Breast epithelium (tissue), 4 donors: Measurements from ENCODE around the gene DOCK10. TPM values are rescaled to one million over a fixed set of nuclear protein-coding genes. Genes with fewer than 3 reads are reported as not detected.

Experiments used
- DNase-seq, 2 donors: peaks; one replicate each; pipeline ENCODE4 v3.0.0-alpha.2; 2019; ENCODE audit warnings: low spot score in 2 of 2
- H3K27ac ChIP-seq, 2 donors: fragments of 200-600 bp; sonication (generic) in 1 of 2; one replicate each; pipeline ENCODE4 v1.5.1; 2016 to 2019; ENCODE audit warnings: mild to moderate bottlenecking in 1 of 2
- H3K27me3 ChIP-seq, 2 donors: fragments of 200-600 bp; sonication (generic) in 1 of 2; one replicate each; pipeline versions ENCODE4 v1.5.1 to v1.6.0; 2017 to 2019; ENCODE audit warnings: control low read depth in 1 of 2, mild to moderate bottlenecking in 1 of 2
- H3K36me3 ChIP-seq: fragments of 200-600 bp; one replicate; pipeline ENCODE4 v1.5.1; 2019
- H3K4me1 ChIP-seq, 2 donors: fragments of 200-600 bp; sonication (generic); one replicate each; pipeline ENCODE4 v1.5.1; 2016 to 2019; ENCODE audit warnings: control low read depth in 1 of 2
- H3K4me3 ChIP-seq, 3 donors: fragments of 200-600 bp; sonication (generic); 1 replicate in 2 of 3; 2 replicates in 1 of 3; pipeline ENCODE4 v1.5.1; 2016 to 2019; ENCODE audit warnings: mild to moderate bottlenecking in 3 of 3, moderate library complexity in 2 of 3
- H3K9me3 ChIP-seq, 2 donors: fragments of 200-600 bp; sonication (generic) in 1 of 2; one replicate each; pipeline ENCODE4 v1.5.1; 2016 to 2019; ENCODE audit warnings: control low read depth in 1 of 2
- POLR2A ChIP-seq: fragments of 450-650 bp; IDR thresholded peaks from one replicate; pipeline ENCODE4 v1.6.1; 2016; ENCODE audit warnings: antibody characterized with exemption, mild to moderate bottlenecking, moderate library complexity
- POLR2AphosphoS5 ChIP-seq, 3 donors: sonication (generic); formaldehyde crosslinking; IDR thresholded peaks; one replicate each; pipeline ENCODE4 v1.6.1; 2017; ENCODE audit warnings: antibody characterized with exemption in 3 of 3
- intact Hi-C: fragments of 100-400 bp; cut with DNase I; formaldehyde crosslinking; loops from one replicate; pipeline ENCODE4 v1.15.1; 2023; ENCODE audit warnings: low total_unique reads
- total RNA-seq, 3 donors: library from RNA; depleted of rRNA; stranded (reverse); fragments of >200 nt; gene quantifications; one replicate each; pipeline ENCODE4 v1.1.0, GENCODE V29; 2016
- TF ChIP-seq, protein P1 (sequence below), 3 donors: fragments of 450-650 bp; IDR thresholded peaks; one replicate each; pipeline ENCODE4 v1.5.1; 2016 to 2017; ENCODE audit warnings: antibody characterized with exemption in 3 of 3, mild to moderate bottlenecking in 3 of 3, moderate library complexity in 3 of 3

The DOCK10 gene
- total RNA-seq, 3 donors from 2014 or later = 13.8 to 23.9 (median 15.4) TPM

DNA sequence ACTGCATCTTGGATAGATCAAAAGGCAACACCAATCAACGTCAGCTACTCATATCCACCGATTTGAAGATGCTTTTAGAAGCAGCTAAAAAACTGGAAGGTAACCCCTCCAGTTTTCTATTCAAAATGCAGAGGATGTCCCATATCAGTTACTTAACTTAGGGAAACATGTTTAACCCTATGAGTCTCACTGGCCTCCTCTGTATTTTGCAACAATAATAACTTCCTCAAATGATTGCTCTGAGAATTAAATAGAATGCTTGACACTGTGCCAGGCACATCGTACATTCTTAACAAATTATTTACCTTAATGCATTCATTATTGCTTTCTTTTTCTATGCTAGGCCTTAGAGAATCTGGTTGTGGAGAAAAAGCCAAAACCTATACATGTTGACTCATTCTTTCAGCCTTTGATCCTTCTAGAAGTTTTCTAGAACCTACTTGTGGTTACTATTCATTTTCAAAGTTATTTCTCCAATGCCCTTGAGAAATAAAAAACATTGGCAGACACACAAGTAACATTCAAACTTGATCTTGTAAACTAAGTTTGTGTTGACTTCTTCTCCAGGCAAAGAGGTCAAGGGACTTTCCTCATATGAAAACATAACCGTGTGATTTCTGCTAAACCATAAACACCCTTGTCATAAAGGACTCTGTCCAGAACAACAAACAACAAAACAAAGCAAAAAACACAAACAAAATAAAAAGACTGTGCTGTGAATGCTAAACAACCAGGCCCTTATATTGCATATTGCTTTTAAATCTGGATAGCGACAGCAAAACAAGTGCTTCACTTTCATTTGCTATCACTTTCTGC, 4.6 kb downstream of the DOCK10 start:
- intact Hi-C loops = no loop called here
- H3K4me3 ChIP-seq = no peak overlapping the region
- no peaks in the 10 kb centered on the region for H3K27me3 ChIP-seq

DNA sequence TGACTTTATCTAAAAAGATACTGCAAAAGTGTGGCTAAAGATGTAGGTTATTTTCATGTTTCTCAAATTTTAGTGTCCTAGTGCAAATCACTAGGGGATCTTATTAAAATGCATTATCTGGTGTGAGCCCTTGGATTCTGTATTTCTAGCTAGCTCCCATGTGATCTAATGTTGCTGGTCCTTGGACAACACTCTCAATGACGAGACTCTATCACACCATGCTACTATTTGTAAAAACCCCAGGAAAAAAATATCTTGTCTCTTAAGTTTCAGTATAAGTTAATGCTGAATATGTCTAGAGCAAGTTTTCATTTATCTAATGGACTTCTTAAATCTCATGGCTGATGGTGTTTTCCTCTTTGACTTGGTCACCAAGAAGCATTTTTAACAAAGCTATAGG, 5.8 kb downstream of the DOCK10 start:
- DNase-seq = no peak
- Histone ChIP-seq H3K9me3 (no peaks in the 10 kb centered on the region), H3K36me3 (no peaks in the 10 kb centered on the region), H3K27ac (no peak overlapping the region), H3K4me3 (no peak overlapping the region), H3K27me3 (no peaks in the 10 kb centered on the region), H3K4me1 (no peaks in the 10 kb centered on the region)
- intact Hi-C loops = no loop called here
- TF ChIP-seq, protein P1, sequence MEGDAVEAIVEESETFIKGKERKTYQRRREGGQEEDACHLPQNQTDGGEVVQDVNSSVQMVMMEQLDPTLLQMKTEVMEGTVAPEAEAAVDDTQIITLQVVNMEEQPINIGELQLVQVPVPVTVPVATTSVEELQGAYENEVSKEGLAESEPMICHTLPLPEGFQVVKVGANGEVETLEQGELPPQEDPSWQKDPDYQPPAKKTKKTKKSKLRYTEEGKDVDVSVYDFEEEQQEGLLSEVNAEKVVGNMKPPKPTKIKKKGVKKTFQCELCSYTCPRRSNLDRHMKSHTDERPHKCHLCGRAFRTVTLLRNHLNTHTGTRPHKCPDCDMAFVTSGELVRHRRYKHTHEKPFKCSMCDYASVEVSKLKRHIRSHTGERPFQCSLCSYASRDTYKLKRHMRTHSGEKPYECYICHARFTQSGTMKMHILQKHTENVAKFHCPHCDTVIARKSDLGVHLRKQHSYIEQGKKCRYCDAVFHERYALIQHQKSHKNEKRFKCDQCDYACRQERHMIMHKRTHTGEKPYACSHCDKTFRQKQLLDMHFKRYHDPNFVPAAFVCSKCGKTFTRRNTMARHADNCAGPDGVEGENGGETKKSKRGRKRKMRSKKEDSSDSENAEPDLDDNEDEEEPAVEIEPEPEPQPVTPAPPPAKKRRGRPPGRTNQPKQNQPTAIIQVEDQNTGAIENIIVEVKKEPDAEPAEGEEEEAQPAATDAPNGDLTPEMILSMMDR (IDR thresholded peaks at IDR 0.05) = no peak
- no peak for TF ChIP-seq POLR2A
- no peak for TF ChIP-seq POLR2AphosphoS5 (IDR thresholded peaks at IDR 0.05)

More for the DNA sequence above, 4.6 kb downstream of the DOCK10 start:
- Histone ChIP-seq H3K27ac (no peak overlapping the region), H3K4me1 (no peaks in the 10 kb centered on the region), H3K9me3 (no peaks in the 10 kb centered on the region), H3K36me3 (no peaks in the 10 kb centered on the region)
- TF ChIP-seq POLR2A (no peak), POLR2AphosphoS5 (IDR thresholded peaks at IDR 0.05) (no peak)
- TF ChIP-seq, protein P1 (IDR thresholded peaks at IDR 0.05) = no peak
- DNase-seq = no peak

DNA sequence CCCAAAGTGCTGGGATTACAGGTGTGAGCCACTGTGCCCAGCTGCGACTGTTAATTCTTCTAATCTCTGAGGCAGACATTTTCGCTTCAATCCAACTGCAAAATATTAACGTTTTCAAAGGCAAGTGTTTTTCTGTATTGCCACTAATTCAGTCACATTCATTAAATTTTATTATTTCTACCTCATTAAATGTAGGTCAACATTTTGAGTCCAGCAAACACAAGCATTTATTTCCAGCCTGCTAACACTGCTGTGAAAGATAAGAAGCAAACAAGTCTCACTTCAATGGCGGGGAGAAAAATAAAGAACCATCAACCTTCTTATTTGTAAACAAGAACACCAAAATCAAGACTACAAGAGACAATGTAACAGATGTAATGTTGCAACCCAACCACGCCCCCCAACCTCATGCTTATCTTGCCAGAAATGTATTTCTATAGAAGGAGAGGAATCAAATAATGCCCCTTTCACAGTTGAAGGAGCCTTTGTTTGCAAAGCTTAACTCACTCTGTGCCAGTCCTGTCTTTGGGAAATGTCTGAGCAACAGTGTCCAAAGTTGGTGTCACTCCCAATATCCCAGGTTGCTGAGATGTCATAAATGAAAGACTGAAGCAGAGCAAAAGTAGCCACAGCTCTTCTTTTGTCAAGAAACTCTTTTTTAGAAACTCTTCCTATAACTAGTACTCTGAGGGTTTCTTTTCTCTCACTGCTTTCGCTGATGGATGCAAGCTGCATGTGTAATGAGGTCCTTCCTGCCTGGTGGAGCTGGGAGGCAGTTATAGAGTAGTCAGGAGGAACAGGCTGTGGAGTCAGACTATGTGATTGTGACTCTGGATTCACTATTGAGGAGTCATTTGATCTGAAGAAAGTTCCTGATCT, 8.6 kb downstream of the DOCK10 start:
- H3K36me3 ChIP-seq = no peaks in the 10 kb centered on the region
- TF ChIP-seq POLR2A (no peak), POLR2AphosphoS5 (IDR thresholded peaks at IDR 0.05) (no peak)
- TF ChIP-seq, protein P1 (IDR thresholded peaks at IDR 0.05) = no peak
- no peaks in the 10 kb centered on the region for H3K4me1 ChIP-seq
- H3K9me3 ChIP-seq = no peaks in the 10 kb centered on the region
- no peak for DNase-seq
- H3K4me3 ChIP-seq = no peak overlapping the region
- H3K27me3 ChIP-seq = no peaks in the 10 kb centered on the region
- intact Hi-C loops = no loop called here
- no peak overlapping the region for H3K27ac ChIP-seq

DNA sequence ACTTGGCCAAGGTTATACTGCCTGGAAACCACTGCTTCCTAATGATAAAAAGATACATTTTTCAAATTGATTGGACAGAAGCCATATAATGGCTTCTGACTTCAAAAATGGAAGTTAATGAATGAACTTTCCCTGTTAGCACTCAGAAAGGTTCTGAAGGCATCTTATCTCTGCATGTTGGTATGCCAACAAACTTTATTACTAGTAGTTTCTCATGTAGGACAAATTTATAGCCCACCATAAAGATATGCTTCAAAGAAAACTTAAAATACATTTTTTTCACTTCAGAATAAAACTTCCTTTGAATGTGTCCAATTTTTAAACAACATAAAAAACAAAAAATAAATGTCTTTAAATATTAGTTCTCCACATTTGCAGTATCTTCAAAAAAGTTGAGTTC, 10.0 kb downstream of the DOCK10 start:
- TF ChIP-seq POLR2A (no peak), POLR2AphosphoS5 (IDR thresholded peaks at IDR 0.05) (no peak)
- TF ChIP-seq, protein P1 (IDR thresholded peaks at IDR 0.05) = no peak
- intact Hi-C loops = no loop called here
- Histone ChIP-seq H3K9me3 (no peaks in the 10 kb centered on the region), H3K4me3 (no peak overlapping the region), H3K36me3 (no peaks in the 10 kb centered on the region), H3K27me3 (no peaks in the 10 kb centered on the region), H3K4me1 (no peaks in the 10 kb centered on the region), H3K27ac (no peak overlapping the region)
- DNase-seq = no peak

DNA sequence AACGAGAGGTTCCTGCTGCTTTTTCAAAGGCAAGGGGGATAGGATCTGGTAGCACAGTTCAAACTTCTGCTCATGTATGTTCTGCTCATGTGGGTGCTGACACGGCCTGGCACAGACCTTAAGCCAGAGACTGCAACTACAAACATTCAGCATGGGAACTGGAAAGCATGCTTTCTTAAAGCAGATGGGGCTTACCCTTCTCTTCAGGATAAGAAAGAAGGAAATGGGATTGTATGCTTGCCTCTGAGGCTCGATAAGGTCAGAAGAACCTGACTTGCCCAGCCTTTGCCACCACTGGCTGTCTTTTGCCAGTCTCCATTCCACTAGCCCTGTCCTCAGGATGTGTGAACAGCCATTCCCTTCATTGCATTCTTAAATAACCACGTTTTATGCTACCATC, 10.7 kb downstream of the DOCK10 start:
- Histone ChIP-seq H3K27ac (no peak overlapping the region), H3K27me3 (no peaks in the 10 kb centered on the region), H3K9me3 (no peaks in the 10 kb centered on the region), H3K36me3 (no peaks in the 10 kb centered on the region), H3K4me1 (no peaks in the 10 kb centered on the region), H3K4me3 (no peak overlapping the region)
- DNase-seq = no peak
- intact Hi-C loops = no loop called here
- TF ChIP-seq, protein P1 (IDR thresholded peaks at IDR 0.05) = no peak
- TF ChIP-seq POLR2AphosphoS5 (IDR thresholded peaks at IDR 0.05) (no peak), POLR2A (no peak)
